ENCODE data around the gene VWCE. TPM values are rescaled to one million over a fixed set of nuclear protein-coding genes. Genes with fewer than 3 reads are reported as not detected.

The VWCE gene
- total and polyA plus RNA-seq, 9 of the 15 experiments (the other 6 are each of a cell fraction or from before 2014, with no cell fraction given) = 0.06 to 1.6 (median 0.63) TPM; not detected in 1

- H3K4me2 ChIP-seq (ENCODE audit: insufficient read depth, low read length) = no peak overlapping the region
- H3K27me3 ChIP-seq (ENCODE audit: control insufficient read depth in 2 of 2, insufficient read depth in 2 of 2, low read length in 2 of 2) = no peaks in the 10 kb centered on the region
- FAIRE-seq (no peak), ATAC-seq (no peak), DNase-seq (ENCODE audit: extremely low read depth in 1 of 4, low spot score in 3 of 4) (no peak)
- H3K4me3 ChIP-seq = no peak overlapping the region
- ChIA-PET CTCF (ENCODE audit: low intra/inter-chr PET ratio) (interaction anchor here (8.5 kb wide), 1 partner anchor 47 kb away, joined by 135 read pairs; no protein-coding TSS in a partner anchor), POLR2A (interaction anchor here (0.9 to 3.2 kb wide), 2 partner anchors 24 to 47 kb away, joined by 3 to 19 read pairs; partner anchors contain the start of gene CYB561A3)
- in situ Hi-C loops (cut with MboI) (loop anchor here (5.0 kb wide), 1 partner anchor 49 kb away; no protein-coding TSS in a partner anchor), intact Hi-C loops (cut with micrococcal nuclease) (no loop called here)
- H4K20me1 ChIP-seq (replicated peaks; ENCODE audit: control insufficient read depth, insufficient read depth, low read length) = no peaks in the 10 kb centered on the region
- H3K9ac ChIP-seq (ENCODE audit: insufficient read depth in 1 of 2, low read depth in 2 of 2, low read length in 2 of 2) = no peak overlapping the region
- H3K4me1 ChIP-seq (replicated peaks in 1 of 2; ENCODE audit: control insufficient read depth in 2 of 2, insufficient read depth in 2 of 2, low read length in 2 of 2) = peaks cover 54 to 72% of the 10 kb centered on the region in 2 experiments; a peak in 4 of 5 replicates
- H2AFZ ChIP-seq (ENCODE audit: low read depth, low read length) = no peak overlapping the region
- BruUV-seq (replicated peaks) = no TSS peak
- peaks cover 13% of the 10 kb centered on the region; the same call in 2 of the 3 replicates for H3K36me3 ChIP-seq (ENCODE audit: control insufficient read depth, insufficient read depth, low read length)
- H3K9me3 ChIP-seq (replicated peaks; ENCODE audit: control insufficient read depth, insufficient read depth, low read depth, low read length) = no peaks in the 10 kb centered on the region
- WGBS (ENCODE audit: insufficient coverage, low coverage, missing lambda C conversion rate) = 86% methylated on average over 12 of the region's 15 CpGs
- no peak overlapping the region for H3K27ac ChIP-seq (ENCODE audit: extremely low read depth, low read depth, low read length)
- H3K9me1 ChIP-seq (ENCODE audit: control insufficient read depth, insufficient read depth, low read length) = no peaks in the 10 kb centered on the region
- peaks cover 17% of the 10 kb centered on the region for H3K79me2 ChIP-seq (ENCODE audit: control insufficient read depth, insufficient read depth, low read length)
- TF ChIP-seq TEAD2 (tag; IDR thresholded peaks at IDR 0.05) (no peak), BRF1 (IDR thresholded peaks at IDR 0.05; ENCODE audit: borderline replicate concordance, extremely low read depth, insufficient read length) (no peak), HMBOX1 (IDR thresholded peaks at IDR 0.05) (no peak), CBFA2T2 (conservative IDR thresholded peaks at IDR 0.05) (no peak), ZNF830 (CRISPR knock-in tag; IDR thresholded peaks at IDR 0.05) (no peak), RREB1 (CRISPR knock-in tag; IDR thresholded peaks at IDR 0.05) (no peak), ZNF165 (CRISPR knock-in tag; IDR thresholded peaks at IDR 0.05; ENCODE audit: borderline replicate concordance) (no peak), UBTF (IDR thresholded peaks at IDR 0.05; ENCODE audit: borderline replicate concordance in 1 of 2, low read depth in 2 of 2, low read length in 2 of 2) (no peak)
These were observed 42.8 kb upstream of the VWCE start for GRCh38 chr11:61337706-61338470.
